HG02885 (cell line): ENCODE measurements around the gene DRG2.

Source experiments
- ATAC-seq: cut with Tn5 transposase; IDR thresholded peaks from one replicate; pipeline ENCODE4 v1.9.1; 2021; ENCODE audit warnings: mild to moderate bottlenecking; ENCODE audit not compliant: unreplicated experiment, poor library complexity

The DRG2 gene

DNA sequence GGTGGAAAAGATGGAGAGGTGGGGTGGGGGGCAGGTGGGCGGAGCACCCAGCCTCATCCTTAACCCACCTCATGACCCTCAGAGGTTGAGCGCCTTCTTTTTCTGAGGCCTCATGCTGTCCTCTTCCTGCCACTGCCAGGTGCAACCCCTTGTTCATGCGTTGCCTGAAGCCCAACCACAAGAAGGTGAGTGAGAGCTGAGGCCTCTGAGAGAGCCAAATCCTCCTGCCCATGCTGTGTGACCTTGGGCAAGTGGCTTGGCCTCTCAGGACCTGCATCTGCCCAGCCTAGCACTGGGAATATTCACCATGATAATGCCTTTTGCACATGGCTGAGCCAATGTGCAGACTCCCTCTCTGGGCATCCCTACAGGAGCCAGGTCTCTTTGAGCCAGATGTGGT is 52.9 kb downstream of the DRG2 start:
- ATAC-seq = no peak

DNA sequence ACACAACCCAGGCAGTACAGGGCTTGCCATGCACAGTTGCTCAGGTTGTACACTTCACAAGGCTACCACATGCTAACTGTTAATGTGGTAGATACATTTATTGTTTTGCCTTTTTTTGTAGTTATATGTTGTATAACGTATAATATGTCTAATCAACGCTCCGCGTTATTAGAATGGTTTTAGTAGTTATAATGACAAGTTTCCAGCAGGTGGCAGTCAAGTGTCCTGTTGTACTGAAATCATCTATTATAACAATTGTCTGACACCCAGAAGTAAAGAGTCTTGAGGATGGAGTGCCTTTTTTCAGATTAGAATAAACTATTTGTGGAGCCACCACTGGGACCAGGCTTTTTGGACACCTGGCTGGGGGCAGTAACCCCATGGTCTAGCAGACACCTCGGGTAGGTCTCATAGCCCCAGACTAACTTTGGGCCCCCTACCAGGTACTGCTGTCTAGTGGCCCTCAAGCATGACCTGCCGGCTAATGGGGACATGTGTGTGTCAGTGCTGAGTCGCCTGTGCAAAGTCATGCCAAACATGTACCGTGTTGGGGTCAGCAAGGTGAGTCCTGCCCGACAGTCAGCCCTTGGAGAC is 53.6 kb downstream of the DRG2 start:
- no peak for ATAC-seq

DNA sequence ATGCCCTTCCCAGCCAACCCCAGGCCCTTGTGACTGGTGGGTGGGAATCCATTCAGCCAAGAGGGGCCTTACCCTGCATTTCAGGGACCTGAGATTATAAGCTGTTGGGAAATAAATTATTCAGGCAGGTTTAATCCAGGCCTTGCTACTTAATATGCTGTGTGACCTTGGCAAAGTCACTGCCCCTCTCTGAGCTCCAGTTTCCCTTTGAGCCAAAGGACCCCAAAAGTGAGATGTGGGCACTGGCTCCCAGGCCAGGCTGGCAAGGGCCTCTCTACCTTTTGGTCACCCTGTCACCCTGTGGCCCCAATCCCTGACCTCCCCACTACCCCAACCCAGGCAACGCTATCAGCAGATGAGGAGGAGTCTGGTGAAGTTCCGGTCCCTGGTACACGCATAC is 54.7 kb downstream of the DRG2 start:
- ATAC-seq = no peak

DNA sequence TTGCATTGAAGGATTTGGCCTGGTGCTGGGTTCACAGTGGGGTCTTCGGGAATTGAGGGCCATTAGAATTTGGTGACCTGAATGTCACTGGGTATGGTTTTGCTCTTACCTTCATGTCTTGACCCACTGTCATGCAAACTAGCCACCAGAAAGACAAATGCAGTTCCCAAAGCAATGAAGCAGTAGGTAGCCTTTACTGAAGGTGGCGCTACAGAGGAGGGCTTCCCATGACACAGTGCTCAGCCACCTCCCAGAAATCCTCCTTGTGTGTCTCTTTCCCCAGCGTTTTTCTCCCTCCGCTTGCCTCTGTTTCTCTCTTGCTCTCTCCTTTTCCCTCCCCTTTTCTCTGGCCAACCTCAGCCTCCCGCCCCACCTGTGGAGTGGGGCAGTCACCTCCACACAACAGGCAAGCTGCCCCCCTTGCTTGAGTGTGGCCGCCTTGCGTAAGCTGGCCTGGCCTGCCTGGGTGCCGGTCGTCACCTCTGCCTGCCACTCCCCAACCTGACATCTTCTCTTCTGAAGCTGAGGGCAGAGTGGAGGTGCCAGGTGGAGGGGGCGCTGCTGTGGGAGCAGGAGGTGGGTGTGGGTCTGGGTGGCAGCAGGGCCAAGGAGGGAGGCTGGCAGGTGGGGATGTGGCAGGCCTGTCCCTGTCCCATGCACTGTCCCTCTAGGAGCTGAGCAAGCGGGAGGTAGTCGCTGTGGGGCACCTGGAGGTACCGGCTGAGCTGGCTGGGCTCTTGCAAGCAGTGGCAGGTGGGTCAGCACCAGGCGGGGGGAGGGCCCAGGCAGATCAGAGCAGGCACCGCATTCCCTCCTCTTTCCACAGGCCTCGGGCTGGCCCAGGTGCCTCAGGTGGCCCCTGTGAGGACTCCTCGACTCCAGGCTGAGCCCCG is 55.5 kb downstream of the DRG2 start:
- no peak for ATAC-seq

DNA sequence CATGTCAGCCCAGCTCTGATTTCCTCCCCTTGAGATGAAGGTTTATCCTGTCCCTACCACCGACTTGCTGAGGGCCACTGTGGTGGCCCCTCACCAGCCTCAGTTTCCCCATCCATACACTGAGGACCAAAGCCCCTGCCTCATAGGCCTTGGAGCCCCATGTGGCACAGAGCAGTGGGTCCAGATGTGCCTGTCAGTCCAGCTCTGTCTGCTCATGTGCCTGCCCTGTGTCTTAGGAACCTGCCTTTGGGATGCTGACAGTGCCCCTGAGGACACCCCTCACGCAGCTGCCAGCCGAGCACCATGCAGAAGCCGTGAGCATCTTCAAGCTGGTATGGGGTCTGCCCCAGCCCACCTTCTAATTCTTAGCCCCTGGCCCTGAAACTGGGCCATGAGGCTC is 56.5 kb downstream of the DRG2 start:
- ATAC-seq = no peak

DNA sequence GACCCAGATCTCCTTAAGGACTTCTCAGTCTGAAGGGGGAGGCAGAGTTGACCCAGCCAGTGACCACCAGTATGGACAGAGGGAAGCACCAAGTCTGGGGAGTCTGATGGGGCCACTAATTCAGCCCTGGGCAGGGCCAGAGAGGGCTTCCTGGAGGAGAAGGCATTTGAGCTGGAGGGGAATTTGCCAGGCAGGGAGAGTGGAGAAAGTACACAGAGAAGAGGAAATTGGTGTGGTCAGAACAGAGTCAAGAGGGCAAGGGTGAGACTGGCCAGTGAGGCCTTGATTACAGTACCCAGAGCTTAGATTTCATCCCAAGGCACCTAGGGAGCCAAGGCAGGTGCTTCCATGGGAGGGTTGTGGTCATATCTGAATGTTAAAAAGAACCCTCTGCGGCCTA is 57.1 kb downstream of the DRG2 start:
- no peak for ATAC-seq

DNA sequence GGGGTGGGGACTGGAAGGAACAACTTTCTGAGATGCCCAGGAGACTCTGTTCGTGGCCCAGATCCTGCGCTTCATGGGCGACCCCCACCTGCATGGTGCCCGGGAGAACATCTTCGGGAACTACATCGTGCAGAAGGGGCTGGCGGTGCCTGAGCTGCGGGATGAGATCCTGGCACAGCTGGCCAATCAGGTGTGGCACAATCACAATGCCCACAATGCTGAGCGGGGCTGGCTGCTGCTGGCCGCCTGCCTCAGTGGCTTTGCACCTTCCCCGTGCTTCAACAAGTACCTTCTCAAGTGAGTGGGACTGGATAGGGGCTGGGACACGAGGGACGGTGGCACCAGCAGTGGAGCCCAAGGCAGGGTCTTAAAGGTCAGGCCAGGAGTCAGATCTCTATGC is 58.1 kb downstream of the DRG2 start:
- no peak for ATAC-seq

DNA sequence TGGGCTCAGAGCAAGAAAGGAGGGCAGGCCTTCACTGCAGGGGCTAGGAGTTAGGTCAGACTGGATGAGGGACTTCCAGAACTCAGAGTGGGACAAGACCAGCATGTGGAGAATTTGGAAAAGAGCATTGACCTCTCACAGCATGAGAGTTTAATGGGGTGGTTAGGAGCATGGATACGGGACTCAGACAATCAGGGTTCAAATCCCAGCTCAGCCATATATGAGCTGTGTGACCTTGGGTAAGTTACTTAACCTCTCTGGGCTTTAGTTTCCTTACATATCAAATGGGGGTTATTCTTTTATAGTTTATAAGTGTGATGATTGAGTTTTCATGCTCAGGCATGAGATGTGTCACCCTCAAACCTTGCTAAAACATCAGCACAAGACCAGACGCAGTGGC is 58.5 kb downstream of the DRG2 start:
- no peak for ATAC-seq

DNA sequence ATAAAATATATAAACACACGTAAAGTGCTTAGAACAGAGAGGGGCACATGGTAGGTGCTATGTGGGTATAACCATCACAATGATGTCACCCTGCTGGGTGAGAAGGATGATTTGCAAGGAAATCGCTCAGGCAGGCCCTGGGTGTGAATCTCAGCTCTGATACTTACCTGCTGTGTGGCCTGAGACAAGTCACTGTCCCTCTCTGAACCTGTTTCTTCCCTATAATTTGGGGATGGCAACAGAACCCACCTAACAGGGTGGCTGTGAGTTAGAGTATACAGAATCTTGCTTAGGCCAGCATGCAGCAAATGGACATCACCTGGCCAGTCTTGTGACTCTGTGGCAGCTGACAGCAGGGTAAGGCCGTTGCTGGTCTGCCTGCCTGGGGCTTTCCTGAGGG is 59.2 kb downstream of the DRG2 start:
- ATAC-seq = no peak

DNA sequence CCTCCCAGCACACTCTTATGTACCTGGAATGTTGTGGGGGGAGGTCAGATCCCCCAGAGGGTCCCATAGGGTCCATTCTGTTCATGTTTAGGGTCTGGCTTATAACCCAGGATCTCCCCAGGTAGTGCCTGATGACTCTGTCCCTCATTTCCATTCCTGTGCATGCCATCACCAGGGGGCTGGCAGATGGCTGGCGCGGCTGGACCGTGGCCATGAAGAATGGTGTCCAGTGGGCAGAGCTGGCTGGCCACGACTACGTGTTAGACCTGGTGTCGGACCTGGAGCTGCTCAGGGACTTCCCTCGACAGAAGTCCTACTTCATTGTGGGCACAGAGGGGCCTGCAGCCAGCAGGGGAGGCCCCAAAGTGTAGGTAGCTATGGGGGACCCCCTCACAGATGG is 60.8 kb downstream of the DRG2 start:
- no peak for ATAC-seq

DNA sequence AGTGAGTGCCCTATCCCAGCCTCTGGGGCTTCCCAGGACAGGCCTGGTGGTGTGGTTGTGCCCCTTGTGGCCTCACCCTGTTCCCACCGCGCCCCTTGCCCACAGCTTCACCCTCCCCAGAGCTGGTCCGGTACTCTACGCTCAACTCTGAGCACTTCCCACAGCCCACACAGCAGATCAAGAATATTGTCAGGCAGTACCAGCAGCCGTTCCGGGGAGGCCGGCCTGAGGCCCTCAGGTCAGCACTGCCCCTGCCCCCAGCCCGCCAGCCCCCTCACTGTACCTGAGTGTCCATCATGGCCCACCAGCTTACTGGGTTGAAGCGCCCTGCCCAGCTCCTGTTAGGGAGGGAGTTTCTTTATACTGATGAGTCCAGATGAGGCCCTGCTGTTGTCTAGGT is 63.5 kb downstream of the DRG2 start:
- no peak for ATAC-seq

DNA sequence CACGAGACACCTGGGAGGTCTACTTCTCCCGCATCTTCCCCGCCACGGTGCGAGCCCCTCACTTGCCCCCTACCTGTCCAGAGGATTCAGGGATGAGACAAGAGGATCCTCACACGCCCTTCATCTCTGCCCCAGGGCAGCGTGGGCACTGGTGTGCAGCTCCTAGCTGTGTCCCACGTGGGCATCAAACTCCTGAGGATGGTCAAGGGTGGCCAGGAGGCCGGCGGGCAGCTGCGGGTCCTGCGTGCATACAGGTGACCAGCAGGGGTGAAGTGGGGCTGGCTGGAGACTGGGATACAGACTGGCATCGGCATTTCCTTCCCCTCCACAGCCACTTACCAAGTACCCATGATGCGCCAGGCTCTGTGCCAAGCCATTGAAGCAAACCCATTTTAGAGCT is 67.4 kb downstream of the DRG2 start:
- no peak for ATAC-seq

DNA sequence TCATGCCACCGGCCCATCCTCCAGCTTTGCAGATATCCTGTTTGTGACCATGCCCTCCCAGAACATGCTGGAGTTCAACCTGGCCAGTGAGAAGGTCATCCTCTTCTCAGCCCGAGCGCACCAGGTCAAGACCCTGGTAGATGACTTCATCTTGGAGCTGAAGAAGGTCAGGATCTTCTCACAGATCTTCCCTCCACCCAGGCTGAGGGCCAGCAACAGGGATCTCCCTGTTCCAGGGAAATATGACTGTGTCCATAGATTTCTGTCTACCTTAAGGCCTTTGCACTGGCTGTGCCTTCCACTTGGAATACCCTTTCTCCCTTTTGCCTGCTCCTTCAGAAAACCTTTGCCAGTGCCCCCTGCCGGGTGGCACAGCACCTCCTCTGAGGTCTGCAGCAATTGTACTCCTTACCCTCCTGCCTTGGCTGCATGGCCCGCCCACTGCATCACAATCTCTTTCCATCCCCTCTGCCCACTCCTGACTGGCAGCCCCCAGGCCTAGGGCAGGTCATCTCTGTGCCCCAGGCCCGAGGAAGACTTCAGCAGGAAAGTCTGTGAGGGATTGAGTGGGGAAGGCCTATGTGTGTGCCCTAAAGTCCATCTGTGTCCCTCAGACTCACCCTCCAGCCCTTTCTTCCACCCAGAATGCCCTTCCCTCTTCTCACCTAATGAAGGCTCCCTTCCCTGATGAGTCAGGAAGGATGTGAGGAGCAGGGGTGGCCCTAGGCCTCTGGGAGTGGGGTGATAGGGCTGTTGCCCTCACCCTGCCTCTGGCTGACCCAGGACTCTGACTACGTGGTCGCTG is 68.6 kb downstream of the DRG2 start:
- no peak for ATAC-seq

DNA sequence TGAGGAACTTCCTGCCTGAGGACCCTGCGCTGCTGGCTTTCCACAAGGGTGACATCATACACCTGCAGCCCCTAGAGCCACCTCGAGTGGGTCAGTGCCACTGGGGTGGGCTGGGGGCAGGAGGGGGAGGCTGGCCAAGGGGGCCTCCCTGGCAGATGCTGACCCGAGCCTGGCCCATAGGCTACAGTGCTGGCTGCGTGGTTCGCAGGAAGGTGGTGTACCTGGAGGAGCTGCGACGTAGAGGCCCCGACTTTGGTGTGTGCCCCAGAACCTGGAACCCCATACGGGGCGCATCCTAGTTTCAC is 69.2 kb downstream of the DRG2 start:
- ATAC-seq = no peak
